Measurements from ENCODE around the gene SYT9. TPM values are rescaled to one million over a fixed set of nuclear protein-coding genes. Genes with fewer than 3 reads are reported as not detected.

SYT9 gene
- polyA plus RNA-seq, 2 of the 4 experiments (the other 2 are of a cell fraction): 0.10 TPM; not detected in 1

- ChIA-PET CTCF (interaction anchor here (1.2 kb wide), 1 partner anchor 15 kb away, joined by 3 read pairs; no protein-coding TSS in a partner anchor), POLR2A (no interaction called here)
- Histone ChIP-seq H3K4me1 (no peaks in the 10 kb centered on the region), H3K9me3 (no peaks in the 10 kb centered on the region), H3K4me3 (no peak overlapping the region), H3K4me2 (no peak overlapping the region), H3K27ac (no peak overlapping the region)
- TF ChIP-seq SREBF2 (IDR thresholded peaks at IDR 0.05): no peak
- TF ChIP-seq CHD2 (IDR thresholded peaks at IDR 0.05; ENCODE audit: low read length, partially characterized antibody): no peak
- no peak for TF ChIP-seq ZFP36 (IDR thresholded peaks at IDR 0.05; ENCODE audit: borderline replicate concordance, partially characterized antibody)
- TF ChIP-seq FOSB (CRISPR knock-in tag; IDR thresholded peaks at IDR 0.05): no peak
- TF ChIP-seq HEYL (CRISPR knock-in tag; IDR thresholded peaks at IDR 0.05): no peak
- TF ChIP-seq SMC3 (IDR thresholded peaks at IDR 0.05): no peak
- no peak for TF ChIP-seq CBX2 (IDR thresholded peaks at IDR 0.05; ENCODE audit: borderline replicate concordance, low read depth)
- TF ChIP-seq ZNF302 (CRISPR knock-in tag; IDR thresholded peaks at IDR 0.05): no peak
- TF ChIP-seq HOXB13 (CRISPR knock-in tag; IDR thresholded peaks at IDR 0.05; ENCODE audit: low read depth): no peak
- TF ChIP-seq CTCF (IDR thresholded peaks at IDR 0.05): no peak
- no peak for ATAC-seq
- no peak for DNase-seq (ENCODE audit: low read depth in 1 of 2, low spot score in 1 of 2)
- WGBS (ENCODE audit: missing lambda C conversion rate): 1% methylated on average over 4 of the region's 4 CpGs
- FAIRE-seq: no peak
These were observed 63.3 kb downstream of the SYT9 start for GRCh38 chr11:7314811-7315604.

DNA sequence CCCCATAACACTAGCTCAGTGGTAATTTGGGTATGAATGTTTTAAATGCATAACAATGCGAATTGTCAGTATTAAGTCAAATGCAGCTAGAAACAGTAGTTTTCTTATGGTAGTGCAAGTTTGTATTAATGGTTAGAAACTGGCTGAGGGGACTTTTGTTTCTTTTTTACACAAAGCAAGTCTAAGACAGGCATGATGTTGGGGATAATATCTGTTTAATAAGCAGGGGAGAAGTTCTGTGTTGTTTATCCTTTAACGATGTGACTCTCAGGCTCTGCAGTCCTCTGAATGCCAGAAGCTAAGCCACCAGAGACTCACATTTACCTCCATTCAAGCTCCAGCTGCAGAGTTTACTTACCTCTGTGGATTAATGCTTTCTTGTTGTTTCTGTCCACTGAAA lies 67.8 kb downstream of the SYT9 start:
- ChIA-PET CTCF (no interaction called here), POLR2A (no interaction called here)
- DNase-seq (ENCODE audit: low read depth in 1 of 2, low spot score in 1 of 2) (no peak), ATAC-seq (no peak), FAIRE-seq (no peak)
- no peak for TF ChIP-seq RFX5 (IDR thresholded peaks at IDR 0.05)
- TF ChIP-seq RARB (CRISPR knock-in tag; IDR thresholded peaks at IDR 0.05): no peak
- TF ChIP-seq EHMT2 (IDR thresholded peaks at IDR 0.05; ENCODE audit: low read depth): no peak
- no peak for TF ChIP-seq PHF8 (IDR thresholded peaks at IDR 0.05; ENCODE audit: borderline replicate concordance, low read depth)
- no peak for TF ChIP-seq REST (IDR thresholded peaks at IDR 0.05)
- TF ChIP-seq EP300 (IDR thresholded peaks at IDR 0.05): no peak
- H3K4me2 ChIP-seq: no peak overlapping the region
- no peak overlapping the region for H3K4me3 ChIP-seq
- 3% methylated on average over 2 of the region's 2 CpGs for WGBS (ENCODE audit: missing lambda C conversion rate)
- no peak overlapping the region for H3K27ac ChIP-seq
- H3K9me3 ChIP-seq: no peaks in the 10 kb centered on the region
- no peaks in the 10 kb centered on the region for H3K4me1 ChIP-seq

DNA sequence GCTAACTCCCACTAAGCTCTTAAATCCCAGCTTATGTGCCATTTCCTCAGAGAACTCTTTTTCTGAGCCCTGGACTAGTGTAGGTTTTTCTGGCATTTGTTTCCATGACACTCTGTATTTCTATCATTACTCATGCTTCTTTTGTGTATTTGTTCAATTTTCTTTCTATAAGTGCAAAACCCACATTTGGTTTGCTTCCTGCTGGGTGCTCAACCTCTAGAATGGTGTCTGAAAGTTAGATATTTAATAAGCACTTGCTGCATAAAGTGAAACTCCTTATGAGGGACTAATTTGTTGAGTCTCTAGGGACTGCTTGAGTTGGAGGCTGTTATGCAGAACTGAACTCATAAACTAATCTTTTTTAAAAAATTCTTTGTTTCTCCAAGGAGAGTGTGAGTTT lies 68.6 kb downstream of the SYT9 start:
- CTCF ChIA-PET: no interaction called here
- FAIRE-seq (no peak), ATAC-seq (no peak), DNase-seq (ENCODE audit: low read depth in 1 of 2, low spot score in 1 of 2) (no peak)
- no peak for TF ChIP-seq MAFK (IDR thresholded peaks at IDR 0.05; ENCODE audit: partially characterized antibody)
- TF ChIP-seq NFE2L2 (conservative IDR thresholded peaks at IDR 0.05; ENCODE audit: low read length): no peak
- TF ChIP-seq ZSCAN20 (CRISPR knock-in tag; IDR thresholded peaks at IDR 0.05): no peak
- TF ChIP-seq RARB (CRISPR knock-in tag; IDR thresholded peaks at IDR 0.05): no peak
- no peak for TF ChIP-seq CBX8 (IDR thresholded peaks at IDR 0.05)
- no peak for TF ChIP-seq ZC3H11A (IDR thresholded peaks at IDR 0.05)
- TF ChIP-seq ZFP36 (IDR thresholded peaks at IDR 0.05; ENCODE audit: borderline replicate concordance, partially characterized antibody): no peak
- no peak for TF ChIP-seq HOXB5 (CRISPR knock-in tag; IDR thresholded peaks at IDR 0.05)
- TF ChIP-seq RFX5 (IDR thresholded peaks at IDR 0.05): no peak
- TF ChIP-seq HEYL (CRISPR knock-in tag; IDR thresholded peaks at IDR 0.05): no peak
- TF ChIP-seq, protein P1, sequence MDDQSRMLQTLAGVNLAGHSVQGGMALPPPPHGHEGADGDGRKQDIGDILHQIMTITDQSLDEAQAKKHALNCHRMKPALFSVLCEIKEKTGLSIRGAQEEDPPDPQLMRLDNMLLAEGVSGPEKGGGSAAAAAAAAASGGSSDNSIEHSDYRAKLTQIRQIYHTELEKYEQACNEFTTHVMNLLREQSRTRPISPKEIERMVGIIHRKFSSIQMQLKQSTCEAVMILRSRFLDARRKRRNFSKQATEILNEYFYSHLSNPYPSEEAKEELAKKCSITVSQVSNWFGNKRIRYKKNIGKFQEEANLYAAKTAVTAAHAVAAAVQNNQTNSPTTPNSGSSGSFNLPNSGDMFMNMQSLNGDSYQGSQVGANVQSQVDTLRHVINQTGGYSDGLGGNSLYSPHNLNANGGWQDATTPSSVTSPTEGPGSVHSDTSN (IDR thresholded peaks at IDR 0.05): no peak
- no peak for TF ChIP-seq KDM1A (IDR thresholded peaks at IDR 0.05; ENCODE audit: low read depth)
- TF ChIP-seq POLR2AphosphoS2 (conservative IDR thresholded peaks at IDR 0.05; ENCODE audit: low read length): no peak
- H3K4me1 ChIP-seq: no peaks in the 10 kb centered on the region
- H3K4me3 ChIP-seq: no peak overlapping the region
- no peak overlapping the region for H3K4me2 ChIP-seq
- POLR2A ChIA-PET: no interaction called here
- no peak overlapping the region for H3K27ac ChIP-seq
- no peaks in the 10 kb centered on the region for H3K9me3 ChIP-seq

Data from A549 (cell line).